DLD1 (cell line): ENCODE results near the gene UNK.
"Not testable (repeated sequence)": the region's sequence is repeated elsewhere in the genome, so short reads cannot be mapped to it uniquely, and the experiment has no call there.

Source experiments
- in situ Hi-C: cut with HindIII; loops from 2 replicates; pipeline ENCODE4 v1.10.0; 2017; ENCODE audit warnings: low sequenced_read_pairs

UNK gene

DNA sequence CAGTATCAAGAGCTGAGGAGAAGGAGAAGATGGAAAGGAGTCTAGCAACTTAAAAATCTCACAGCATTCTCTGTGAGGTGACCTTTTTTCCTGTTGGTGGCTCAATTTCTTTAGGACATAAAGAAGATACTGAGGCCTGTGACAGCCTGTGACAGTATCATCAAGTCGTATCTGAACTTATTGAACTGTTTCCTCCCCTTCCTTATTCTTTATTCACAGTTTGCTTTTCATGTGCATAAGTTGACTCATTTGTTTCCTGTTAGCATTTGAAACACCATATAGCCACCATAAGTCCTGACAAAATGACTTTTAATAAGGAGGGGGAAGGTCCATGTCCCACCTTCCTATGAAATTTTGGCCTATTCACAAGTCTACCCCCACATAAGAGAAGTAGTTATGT is 8.9 kb downstream of the UNK start:
- in situ Hi-C loops: no loop called here

- in situ Hi-C loops: no loop called here
These were observed 11.4 kb downstream of the UNK start for GRCh38 chr17:75795820-75796607.

DNA sequence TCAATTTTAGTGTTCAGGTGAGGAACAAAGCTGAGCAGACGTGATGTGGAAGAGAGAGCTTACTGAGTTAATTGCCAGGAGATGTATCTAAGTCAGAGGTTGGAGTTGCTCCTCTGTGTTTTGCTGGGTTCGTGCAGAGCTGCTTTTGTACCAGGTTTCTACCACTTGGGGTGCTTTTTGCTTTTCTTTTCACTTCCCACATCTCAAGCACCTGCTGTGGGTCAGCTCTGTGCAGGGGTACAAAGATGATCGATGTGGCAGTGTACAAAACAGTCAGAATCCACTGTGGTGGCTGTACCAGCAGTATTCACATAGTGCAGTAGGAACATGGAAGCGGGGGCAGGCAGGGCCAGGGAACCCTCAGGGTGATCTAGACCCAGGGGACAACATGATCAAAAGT is 14.8 kb downstream of the UNK start:
- in situ Hi-C loops: no loop called here

DNA sequence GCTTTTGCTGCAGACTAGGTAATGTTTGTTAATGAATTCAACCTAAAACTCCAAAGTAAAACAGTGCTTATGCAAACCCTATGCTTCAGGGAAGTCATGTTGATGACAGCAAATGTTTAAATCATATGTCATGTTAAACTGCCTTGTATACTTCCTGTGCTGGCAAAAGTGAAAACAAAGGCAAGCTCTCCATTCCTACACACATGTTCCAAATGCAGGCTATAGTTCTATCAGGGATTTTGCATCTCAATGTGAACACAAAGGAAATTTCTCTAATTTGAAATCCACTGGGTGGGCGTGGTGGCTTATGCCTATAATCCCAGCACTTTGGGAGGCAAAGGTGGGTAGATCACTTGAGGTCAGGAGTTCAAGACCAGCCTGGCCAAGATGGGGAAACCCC is 19.3 kb downstream of the UNK start:
- in situ Hi-C loops: no loop called here

DNA sequence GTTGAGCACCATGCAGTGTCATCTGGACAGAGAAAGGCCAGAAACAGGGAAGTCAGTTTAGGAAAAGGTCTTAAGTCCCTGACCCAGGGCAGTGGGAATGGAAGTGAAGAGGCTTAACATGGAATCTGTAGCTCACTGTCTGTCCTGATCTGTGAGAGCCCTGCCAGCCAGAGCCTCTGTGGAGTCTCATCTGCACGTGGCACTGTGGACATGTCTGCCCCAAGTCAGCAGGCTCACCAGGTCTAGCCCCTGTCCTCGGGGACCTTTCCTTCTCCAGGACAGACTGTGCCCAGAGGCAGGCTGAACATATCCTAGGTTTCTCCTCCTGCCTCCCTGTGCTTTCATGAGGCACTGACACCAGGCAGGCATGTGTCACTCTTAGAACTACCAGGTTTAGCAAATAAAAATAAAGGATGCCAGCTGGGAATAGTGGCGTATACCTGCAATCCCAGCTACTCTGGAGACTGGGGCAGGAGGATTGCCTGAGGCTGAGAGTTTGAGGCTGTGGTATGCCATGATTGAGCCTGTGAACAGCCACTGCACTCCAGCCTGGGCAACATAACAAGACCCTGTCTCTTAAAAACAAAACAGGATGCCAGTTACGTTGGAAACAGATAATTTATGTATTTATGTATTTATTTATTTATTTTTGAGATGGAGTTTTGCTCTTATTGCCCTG is 22.4 kb downstream of the UNK start:
- in situ Hi-C loops: no loop called here

- in situ Hi-C loops: no loop called here
These were observed 23.3 kb downstream of the UNK start for GRCh38 chr17:75807861-75808260.

DNA sequence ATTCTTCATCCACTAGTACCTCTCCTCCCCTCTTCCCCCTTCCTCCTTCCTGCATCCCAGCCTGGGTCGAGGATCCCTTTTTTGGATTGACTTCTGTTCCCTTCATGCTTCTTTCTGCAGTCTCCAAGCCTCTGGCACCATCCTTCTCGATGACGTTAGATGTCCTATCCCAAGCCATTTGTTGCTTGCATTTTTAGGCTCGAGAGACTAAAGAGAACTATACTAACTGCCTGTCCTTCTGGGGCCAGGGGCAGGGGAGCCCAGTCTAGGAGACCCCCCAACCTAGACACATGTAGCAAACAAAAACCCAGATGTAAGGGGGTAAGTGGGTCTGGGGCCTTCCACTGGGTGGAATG is 23.9 kb downstream of the UNK start:
- in situ Hi-C loops: no loop called here

DNA sequence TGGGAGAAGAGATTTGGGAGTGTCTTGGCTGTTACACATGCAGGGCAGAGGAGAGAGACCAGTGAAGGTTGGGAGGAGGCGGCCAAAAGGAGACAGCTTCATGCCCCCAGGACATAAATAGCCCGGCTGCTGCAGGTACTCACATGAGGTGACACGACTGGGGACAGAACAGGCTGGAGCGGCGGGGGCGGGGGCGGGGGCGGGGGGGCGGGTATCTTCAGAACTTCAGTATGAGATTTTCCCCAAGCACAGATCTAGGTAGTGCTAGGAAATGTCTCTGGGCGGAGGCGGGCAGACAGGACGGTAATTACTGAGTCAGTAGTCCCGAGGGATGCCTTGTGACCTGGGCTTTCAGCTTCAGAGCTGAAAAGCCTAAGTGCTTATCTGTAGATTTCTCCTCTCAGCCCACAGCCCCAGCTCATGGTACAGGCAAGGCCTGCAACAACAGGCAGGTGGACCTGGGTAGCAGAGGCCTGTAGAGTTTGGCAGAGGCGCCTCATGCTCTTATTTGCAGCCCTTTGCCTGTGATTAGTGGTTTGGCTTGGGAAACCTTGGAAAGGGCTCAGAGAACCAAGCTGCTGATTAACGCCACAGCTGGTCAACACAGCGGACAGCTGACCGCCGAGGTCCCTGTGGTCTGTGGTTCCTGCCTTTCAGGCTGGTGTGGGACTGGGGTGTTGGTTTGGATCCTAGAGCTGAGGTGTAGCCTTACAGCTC is 24.5 kb downstream of the UNK start:
- in situ Hi-C loops: no loop called here

- in situ Hi-C loops: no loop called here
These were observed 25.1 kb downstream of the UNK start for GRCh38 chr17:75809631-75810111.

DNA sequence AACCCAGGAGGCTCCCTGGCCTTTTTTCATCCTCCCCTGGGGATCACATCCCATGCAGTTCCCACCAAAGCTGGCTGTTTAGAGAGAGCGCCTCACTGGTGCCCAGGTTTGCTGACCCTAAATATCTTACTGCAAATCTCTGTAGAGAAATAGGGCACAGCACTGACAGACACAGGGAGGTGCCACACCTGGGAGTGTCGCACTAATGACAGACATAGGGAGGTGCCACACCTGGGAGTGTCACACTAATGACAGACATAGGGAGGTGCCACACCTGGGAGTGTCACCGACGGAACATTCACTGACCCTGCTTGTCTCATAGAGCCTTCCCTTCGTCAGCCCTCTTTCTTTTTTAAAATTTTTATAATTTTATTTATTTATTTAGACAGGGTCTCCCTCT is 25.6 kb downstream of the UNK start:
- in situ Hi-C loops: no loop called here

DNA sequence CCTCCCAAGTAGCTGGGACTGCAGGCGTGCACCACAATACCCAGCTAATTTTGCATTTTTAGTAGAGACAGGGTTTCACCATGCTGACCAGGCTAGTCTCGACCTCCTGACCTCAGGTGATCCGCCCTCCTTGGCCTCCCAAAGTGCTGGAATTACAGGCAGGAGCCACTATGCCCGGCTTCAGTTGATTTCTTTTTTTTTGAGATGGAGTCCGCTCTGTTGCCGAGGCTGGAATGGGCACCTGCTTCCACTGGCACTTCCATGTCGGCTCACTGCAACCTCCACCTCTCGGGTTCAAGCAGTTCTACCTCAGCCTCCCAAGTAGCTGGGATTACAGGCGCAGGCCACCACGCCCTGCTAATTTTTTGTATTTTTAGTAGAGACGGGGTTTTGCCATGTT is 26.1 kb downstream of the UNK start:
- in situ Hi-C loops: not testable (repeated sequence)

GRCh38 chr17:75811174-75811573 is 26.6 kb downstream of the UNK start:
- in situ Hi-C loops: no loop called here

GRCh38 chr17:75812096-75813013 is 27.7 kb downstream of the UNK start:
- in situ Hi-C loops: no loop called here

DNA sequence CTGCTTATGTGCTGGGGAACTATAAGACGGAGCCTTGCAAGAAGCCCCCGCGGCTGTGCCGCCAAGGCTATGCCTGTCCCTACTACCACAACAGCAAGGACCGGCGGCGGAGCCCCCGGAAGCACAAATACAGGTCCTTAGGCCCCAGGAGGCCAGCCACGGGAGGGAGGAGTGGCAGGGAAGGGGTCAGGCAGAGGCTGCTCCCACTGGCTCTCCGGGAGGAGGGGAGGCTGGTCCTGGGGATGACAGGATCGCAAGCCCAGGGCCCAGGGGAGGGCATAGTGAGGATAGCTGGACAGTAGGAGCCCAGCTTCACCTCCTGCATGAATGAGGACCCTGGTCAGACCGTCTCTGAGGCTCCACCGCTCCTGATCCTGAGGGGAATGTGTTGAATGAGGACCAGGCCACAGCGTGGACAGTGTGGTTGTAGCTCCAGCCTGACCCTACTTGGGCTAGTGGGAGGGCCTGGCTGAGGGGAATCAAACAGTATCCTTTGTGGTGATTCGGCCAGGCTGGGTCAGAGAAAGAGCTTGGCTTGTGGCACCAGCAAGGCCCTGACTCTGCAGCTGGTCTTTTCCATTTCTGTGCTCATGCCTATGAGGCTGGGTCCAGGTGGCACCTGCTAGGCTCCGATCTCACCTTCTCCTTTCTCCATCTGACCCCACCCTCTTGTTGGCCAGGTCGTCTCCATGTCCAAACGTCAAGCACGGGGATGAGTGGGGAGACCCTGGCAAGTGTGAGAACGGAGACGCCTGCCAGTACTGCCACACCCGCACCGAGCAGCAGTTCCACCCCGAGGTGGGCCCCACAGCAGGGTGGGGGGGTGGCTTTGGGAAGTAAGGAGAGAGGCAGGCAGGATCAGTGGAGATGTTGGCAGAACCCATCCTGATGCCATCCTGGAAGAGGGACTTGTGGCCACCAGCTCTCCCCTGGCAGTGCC is 28.7 kb downstream of the UNK start:
- in situ Hi-C loops: no loop called here

- in situ Hi-C loops: no loop called here
These were observed 29.4 kb downstream of the UNK start for GRCh38 chr17:75814021-75814395.

DNA sequence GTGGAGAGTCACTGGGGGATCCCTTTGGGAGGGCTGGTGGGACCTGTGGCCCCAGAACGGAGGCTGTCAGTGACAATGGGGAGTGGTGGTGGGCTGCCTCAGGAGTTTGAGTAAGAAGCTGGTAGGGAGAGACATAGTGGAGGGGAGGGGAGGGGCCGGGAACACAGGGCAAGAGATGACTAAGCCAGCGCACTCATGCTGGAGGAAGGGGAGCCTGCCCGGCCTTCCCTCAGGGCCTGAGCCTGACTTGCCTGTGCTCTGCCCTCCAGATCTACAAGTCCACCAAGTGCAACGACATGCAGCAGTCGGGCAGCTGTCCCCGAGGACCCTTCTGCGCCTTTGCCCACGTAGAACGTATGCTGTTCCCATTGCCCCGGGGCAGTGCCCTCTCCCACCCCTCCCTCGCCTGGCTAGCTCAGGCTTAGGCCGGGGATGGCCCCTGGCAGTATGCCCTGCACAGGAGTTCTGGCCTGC is 30.3 kb downstream of the UNK start:
- in situ Hi-C loops: no loop called here

DNA sequence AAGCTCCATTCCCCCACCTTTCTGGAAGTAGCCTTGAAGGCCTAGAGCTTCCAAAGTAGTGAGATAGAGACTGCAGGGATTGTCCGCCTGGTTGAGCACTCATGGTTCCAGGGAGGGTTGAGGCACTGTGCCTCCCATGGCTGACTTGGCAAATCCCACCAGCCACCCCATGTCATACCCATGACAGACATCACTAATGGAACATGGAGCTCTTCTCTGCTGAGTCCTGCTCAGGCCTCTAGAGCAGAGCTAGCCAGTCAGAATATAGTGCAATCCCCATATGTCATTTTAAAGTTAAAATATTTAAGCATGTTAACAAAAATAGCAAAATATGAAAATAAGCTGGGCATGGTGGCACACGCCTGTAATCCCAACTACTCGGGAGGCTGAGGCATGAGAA is 30.8 kb downstream of the UNK start:
- in situ Hi-C loops: no loop called here

GRCh38 chr17:75816693-75817092 is 32.1 kb downstream of the UNK start:
- in situ Hi-C loops: no loop called here

- in situ Hi-C loops: no loop called here
These were observed 33.0 kb downstream of the UNK start for GRCh38 chr17:75817571-75817970.
